SKM-1 treated with dmso at 0.1 percent for 144 hours (cell line): ENCODE results near the gene GNA14.
"Not testable (repeated sequence)": the region's sequence is repeated elsewhere in the genome, so short reads cannot be mapped to it uniquely, and the experiment has no call there.

ENCODE experiments used
- DNase-seq: peaks from one replicate; lab custom pipeline; 2025; ENCODE audit not compliant: unreplicated experiment; lab: John Stamatoyannopoulos, UW

GNA14 gene

GRCh38 chr9:77592476-77592875 is 55.6 kb downstream of the GNA14 start:
- DNase-seq = no peak

DNA sequence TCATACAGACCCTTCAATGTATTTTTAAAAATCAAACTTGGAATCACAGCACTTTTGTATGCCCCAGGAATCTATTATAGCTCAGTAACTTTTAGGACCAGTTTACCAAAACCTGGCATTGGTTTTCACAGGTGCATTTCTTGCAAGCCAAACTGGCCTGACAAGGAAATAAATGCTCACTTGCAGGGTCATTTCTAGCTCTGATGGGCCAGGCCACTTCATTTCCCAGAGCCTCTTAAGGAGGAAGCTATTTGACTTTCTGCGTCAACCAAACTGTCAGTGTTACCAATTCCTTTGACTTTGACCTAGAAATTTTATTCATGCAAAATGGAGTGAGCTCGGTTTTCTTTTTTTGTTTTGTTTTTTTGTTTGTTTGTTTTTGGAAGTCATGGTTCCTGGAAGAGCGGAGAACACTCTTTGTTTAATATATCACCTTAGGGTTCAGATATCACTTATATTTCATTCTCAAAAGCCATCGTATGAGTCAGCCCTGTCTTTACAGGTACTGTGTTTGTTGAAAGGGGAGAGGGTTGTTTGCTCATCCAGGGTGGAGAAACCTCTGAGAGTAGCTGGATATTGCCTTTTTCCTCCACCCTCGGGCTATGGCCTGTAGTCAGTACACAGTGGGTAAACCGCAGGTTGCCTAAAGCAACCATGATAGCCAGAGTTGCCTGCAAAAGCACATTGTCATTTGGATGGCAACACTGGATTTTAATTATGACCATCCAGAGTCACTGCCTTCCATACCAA is 58.9 kb downstream of the GNA14 start:
- no peak for DNase-seq

DNA sequence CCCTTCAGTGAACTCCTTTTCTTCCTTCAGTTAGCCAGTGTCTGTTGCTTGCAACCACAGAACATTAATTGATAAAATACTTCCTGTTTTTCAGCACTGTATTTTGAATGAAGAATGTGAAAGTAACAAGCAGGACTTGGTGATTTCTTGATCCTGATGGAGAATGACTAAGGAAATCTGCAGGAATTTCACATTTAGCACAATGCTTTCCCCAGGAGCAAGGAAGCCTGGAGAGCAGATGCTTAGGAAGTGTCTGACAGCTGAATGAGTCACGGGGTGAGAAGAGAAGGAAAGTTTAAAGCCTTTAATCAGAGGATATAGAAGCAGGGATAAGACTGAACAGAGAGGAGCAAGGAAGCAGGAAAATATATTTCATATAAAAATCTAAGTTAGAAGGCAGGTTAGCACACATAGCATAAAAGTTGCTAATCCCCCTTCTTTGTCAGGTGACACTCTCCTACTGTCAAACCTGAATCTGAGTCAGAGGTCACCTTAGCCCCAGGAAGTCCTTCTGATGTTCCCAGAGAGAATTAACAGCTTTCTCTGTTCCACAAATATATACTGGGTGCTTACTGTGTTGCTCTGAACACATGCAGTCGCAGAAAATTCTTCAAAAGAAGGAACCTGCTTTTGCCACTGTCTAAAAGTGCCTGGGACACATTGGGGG is 59.7 kb downstream of the GNA14 start:
- DNase-seq = no peak

DNA sequence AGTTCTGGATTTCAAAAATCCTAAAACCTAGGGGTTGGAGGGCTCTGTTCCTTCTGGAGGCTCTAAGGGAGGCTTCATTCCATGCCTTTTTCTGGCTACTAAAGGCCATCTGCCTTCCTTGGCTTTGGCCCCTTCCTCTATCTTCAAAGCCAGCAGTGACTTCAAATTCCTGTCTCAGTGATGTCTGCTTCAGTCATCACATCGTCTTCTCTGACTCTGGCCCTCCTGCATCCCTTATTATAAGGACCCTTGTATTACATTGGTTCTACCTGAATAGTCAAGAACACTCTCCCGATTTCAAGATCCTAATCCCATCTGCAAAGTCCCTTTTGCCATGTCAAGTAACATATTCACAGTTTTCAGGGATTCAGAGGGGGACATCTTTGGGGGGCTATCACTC is 60.3 kb downstream of the GNA14 start:
- no peak for DNase-seq

- no peak for DNase-seq
These were observed 61.1 kb downstream of the GNA14 start for GRCh38 chr9:77587042-77587441.

GRCh38 chr9:77586591-77586990 is 61.5 kb downstream of the GNA14 start:
- DNase-seq = no peak

DNA sequence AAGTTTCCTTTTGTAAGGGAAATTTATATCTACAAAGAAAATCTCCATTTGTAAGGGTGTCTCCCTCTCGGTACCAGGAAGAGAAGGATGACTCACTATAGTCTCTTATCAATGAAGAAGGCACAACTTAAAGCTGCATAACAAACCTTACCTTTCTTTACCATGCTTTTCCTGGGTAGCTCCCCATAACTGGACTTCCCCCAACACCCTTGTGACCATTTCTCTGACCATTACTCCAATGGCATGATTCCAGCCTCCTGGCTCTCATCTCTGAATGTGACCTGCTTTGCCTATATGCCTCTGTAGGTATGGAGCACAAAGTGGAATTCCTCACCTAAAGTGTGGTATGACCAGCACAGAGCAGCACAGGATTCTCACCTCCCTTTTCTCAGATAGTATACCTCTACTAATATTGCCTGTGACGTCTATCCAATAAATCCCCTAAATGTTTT is 62.8 kb downstream of the GNA14 start:
- no peak for DNase-seq

- DNase-seq = not testable (repeated sequence)
These were observed 63.2 kb downstream of the GNA14 start for GRCh38 chr9:77584927-77585326.

DNA sequence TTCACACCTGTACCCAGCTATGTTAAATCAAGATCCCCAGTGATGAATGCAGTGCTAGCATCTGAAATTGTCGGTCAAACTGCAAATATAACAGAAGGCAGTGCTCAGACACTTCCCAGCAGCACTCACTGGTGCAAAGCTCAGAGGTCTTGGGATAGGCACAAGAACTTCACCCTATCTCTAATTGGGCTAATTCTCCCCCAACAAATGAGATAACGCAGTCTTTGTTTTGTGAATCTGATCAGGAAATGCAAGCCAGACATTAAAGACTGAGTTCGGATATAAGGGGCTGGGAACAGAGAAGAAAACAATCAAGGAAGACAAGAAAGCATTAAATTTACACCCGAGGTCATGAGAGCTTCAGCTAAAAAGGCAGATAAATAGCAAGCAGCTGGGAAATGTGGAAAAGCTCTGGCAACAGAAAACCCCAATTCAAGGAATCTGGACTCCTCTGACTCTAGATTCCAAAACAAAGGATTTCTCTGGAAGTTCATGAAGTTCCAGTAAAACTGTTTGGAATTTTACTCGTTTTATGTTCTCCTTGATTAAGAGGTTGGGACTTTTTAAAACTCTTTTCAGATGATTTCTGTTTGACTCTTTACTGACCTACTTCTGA is 65.1 kb downstream of the GNA14 start:
- no peak for DNase-seq

GRCh38 chr9:77582525-77582924 is 65.6 kb downstream of the GNA14 start:
- no peak for DNase-seq

- DNase-seq = no peak
These were observed 72.3 kb downstream of the GNA14 start for GRCh38 chr9:77575785-77576184.

- DNase-seq = no peak
These were observed 78.8 kb downstream of the GNA14 start for GRCh38 chr9:77569335-77569734.

DNA sequence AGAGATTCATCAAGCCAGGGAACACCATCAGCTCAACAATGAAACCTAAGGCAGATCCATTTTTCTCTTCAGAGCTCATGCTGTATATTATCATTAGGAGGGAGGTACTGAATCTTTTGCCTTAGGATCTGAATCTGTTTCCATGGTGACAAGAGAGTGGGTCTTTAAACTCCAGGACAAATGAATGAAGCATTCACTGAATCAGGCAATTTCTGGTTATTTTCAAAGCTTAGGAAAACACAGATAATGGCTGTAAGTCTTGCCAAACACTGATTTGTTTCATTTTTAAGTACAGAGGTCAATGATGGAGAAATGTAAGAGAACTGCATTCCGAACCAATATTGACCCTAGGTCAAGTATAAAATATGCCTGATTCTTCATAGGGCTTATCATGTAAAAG is 84.9 kb downstream of the GNA14 start:
- no peak for DNase-seq

DNA sequence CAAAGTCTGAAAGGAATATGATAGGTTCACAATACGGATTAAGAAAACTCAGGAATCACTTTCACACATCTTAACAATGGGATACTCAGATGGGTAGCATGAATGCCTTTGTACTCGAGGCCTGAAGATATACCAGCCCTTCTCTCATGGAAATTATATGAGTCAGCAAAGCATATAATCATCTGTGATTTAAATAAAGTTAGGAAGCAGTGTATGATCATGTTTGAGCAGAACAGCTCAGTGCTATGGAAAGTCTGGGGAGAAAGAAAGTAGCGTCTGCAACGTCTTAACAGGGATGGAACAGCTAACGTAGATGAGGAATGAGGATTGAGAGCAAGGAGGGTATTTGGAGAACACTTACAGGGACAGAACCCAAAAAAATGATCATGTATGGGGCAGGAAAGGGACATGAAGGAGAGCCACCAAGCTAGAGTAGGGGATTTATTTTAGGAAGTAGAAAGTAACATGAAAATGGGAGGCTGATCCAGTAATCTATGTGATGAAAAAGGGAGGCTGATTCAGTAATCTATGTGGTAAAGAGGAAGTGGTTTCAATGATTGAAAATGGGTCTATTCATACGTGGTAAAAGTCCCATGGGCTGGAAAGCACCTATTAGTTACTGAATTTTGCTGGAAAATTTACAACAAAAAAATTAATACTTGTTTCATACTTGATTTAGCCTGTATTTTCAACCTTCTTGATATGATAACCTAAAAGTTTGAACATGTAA is 85.9 kb downstream of the GNA14 start:
- peak; percentile 0 for DNase-seq

GRCh38 chr9:77561331-77562018 is 86.6 kb downstream of the GNA14 start:
- DNase-seq = no peak

DNA sequence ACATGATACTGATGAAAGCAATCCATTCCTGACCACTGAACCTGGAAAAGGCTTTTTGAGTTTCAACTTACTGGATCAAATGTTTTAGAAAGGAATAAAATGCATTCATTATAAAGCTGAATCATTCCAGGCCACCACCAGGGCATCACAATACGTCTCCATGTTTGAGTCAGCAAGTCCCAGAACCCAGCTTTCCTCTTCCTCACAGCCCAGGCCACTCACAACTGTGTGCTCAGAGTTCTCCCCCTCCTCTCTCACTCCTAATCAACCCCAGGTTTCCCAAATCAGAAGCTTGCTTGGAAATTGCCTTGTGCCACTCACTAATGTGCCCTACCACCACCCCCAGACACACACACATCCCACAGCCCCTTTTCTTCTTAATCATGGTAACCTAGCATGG is 91.7 kb downstream of the GNA14 start:
- no peak for DNase-seq

GRCh38 chr9:77554586-77555105 is 93.5 kb downstream of the GNA14 start:
- no peak for DNase-seq

DNA sequence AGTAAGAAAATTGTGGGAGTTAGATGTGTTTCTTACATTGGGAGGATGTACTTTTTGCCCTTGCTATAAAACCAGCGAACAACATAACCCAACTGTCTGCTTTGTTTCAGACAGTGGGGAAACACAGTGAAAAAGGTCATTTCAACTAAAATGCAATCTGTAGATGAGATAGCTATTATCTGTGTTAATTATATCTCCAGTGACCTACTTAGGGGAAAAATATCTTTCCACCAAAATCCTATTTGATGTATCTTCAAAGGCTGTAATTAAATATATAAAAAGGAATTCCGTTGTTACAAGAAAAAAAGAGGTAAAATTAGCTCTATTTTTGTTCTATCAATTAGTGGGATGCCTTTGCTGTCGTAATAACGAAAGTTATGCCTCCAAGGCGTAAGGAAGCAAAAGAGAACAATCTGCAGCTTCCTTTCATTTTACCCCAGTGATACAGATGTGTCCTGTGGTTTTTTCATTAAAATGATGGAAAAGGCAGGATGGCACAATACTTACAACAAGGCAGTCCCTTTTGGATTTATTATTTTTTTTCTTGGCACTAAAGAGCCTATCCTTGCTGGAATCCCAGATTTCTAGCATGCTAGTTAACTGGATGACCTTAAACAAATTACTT is 100.9 kb downstream of the GNA14 start:
- no peak for DNase-seq

DNA sequence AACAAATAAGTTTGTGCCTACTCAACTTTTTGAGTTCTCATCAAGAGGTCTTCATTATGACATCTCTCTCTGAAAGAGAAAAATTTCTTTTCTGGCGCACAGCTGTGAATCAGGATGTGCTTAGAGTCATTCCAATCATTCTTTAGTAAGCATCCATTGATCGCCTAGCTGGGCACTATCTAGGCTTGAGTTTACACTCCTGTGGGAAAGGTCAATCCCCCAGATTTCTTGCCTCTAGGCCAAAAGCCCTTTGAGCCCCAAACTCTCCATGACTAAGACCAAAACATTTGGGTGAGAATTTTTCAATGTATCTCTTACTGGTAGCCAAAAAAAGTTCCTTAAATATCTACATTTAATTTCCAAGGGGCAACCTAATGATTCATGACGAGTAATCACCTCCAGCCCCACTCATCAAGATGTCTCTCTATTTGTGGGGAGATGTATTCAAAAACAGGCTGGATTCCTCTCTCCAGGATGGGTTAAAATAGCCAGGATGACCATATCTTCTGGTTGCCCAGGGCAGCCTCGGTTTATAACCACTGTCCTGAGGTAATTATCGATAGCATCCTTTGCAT is 101.7 kb downstream of the GNA14 start:
- DNase-seq = no peak

DNA sequence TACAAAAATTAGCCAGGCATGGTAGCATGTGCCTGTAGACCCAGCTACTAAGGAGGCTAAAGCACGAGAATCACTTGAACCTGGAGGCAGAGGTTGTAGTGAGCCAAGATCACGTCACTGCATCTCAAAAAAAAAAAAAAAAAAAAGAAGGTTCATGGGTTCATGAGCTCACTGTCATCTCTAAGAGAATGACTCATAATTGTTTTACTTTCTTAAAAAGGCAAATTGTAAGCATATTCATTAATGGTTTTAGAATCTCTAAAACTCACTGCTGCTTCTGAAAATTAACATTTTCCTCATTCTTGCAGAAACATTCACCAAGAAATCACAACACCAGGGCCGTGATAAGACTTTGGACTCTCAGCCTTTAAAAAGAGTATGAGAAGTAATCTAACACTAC is 103.6 kb downstream of the GNA14 start:
- DNase-seq = no peak
